ENCODE results near the gene CORT.

The CORT gene

GRCh38 chr1:10495475-10495817 is 45.6 kb downstream of the CORT start:
- ChIA-PET POLR2A (interaction anchor here (0.5 kb wide), 1 partner anchor 8 kb away, joined by 3 read pairs; no protein-coding TSS in a partner anchor), CTCF (interaction anchor here (0.6 to 9.0 kb wide), 29 partner anchors 8 to 1148 kb away, joined by 3 to 147 read pairs (median 5); partner anchors contain the start of gene CENPS)
- no peak for TF ChIP-seq CTCF (IDR thresholded peaks at IDR 0.05; ENCODE audit: control extremely low read depth, extremely low read depth, low read depth, missing control alignments)
- no peak for DNase-seq (ENCODE audit: extremely low spot score)

- no peak for TF ChIP-seq CTCF (IDR thresholded peaks at IDR 0.05; ENCODE audit: control extremely low read depth, extremely low read depth, low read depth, missing control alignments)
- DNase-seq (ENCODE audit: extremely low spot score) = no peak
- POLR2A ChIA-PET = interaction anchor here (0.5 kb wide), 1 partner anchor 8 kb away, joined by 3 read pairs; no protein-coding TSS in a partner anchor
- CTCF ChIA-PET = interaction anchor here (1.4 to 9.0 kb wide), 9 partner anchors 10 to 476 kb away, joined by 3 to 147 read pairs (median 14); partner anchors contain the start of gene CENPS
Measured at GRCh38 chr1:10495952-10496351, 46.1 kb downstream of the CORT start.

GRCh38 chr1:10497109-10497508 is 47.3 kb downstream of the CORT start:
- no peak for DNase-seq (ENCODE audit: extremely low spot score)
- POLR2A ChIA-PET = no interaction called here
- no peak for TF ChIP-seq CTCF (IDR thresholded peaks at IDR 0.05; ENCODE audit: control extremely low read depth, extremely low read depth, low read depth, missing control alignments)
- CTCF ChIA-PET = interaction anchor here (1.3 to 9.0 kb wide), 4 partner anchors 11 to 66 kb away, joined by 4 to 105 read pairs (median 30); partner anchors contain the start of gene CENPS

- ChIA-PET CTCF (interaction anchor here (0.9 to 9.0 kb wide), 4 partner anchors 10 to 65 kb away, joined by 3 to 105 read pairs (median 4); no protein-coding TSS in a partner anchor), POLR2A (no interaction called here)
- TF ChIP-seq CTCF (IDR thresholded peaks at IDR 0.05; ENCODE audit: control extremely low read depth, extremely low read depth, low read depth, missing control alignments) = no peak
- DNase-seq (ENCODE audit: extremely low spot score) = no peak
Measured at GRCh38 chr1:10498231-10498630, 48.4 kb downstream of the CORT start.
